GM13977 (cell line): ENCODE data around the gene TUB.

Source experiments
- DNase-seq: peaks from one replicate; pipeline ENCODE4 v3.0.0; 2012; ENCODE audit warnings: low spot score
- CTCF ChIP-seq: IDR thresholded peaks from 2 replicates; pipeline ENCODE4 v1.5.1; 2012; ENCODE audit warnings: mild to moderate bottlenecking, control low read depth; ENCODE audit not compliant: insufficient read depth; ENCODE audit errors: extremely low read depth, missing control alignments
- in situ Hi-C: fragments of 300-500 bp; cut with MboI; formaldehyde crosslinking; loops from one replicate; pipeline ENCODE4 v1.12.0; 2022; ENCODE audit warnings: low sequenced_read_pairs, low pct_unique_long_range_greater_than_20kb, mixed read lengths, inconsistent platforms; ENCODE audit not compliant: unreplicated experiment

TUB gene

GRCh38 chr11:8098361-8098760 is 17.4 kb downstream of the TUB start:
- in situ Hi-C loops: loop anchor here (5.0 kb wide), 1 partner anchor 91 kb away; no protein-coding TSS in a partner anchor

GRCh38 chr11:8098879-8099278 is 17.9 kb downstream of the TUB start:
- in situ Hi-C loops: loop anchor here (5.0 kb wide), 1 partner anchor 92 kb away; no protein-coding TSS in a partner anchor

More at GRCh38 chr11:8098361-8098760, 17.4 kb downstream of the TUB start:
- TF ChIP-seq CTCF: no peak
- peak; percentile 16 for DNase-seq

DNA sequence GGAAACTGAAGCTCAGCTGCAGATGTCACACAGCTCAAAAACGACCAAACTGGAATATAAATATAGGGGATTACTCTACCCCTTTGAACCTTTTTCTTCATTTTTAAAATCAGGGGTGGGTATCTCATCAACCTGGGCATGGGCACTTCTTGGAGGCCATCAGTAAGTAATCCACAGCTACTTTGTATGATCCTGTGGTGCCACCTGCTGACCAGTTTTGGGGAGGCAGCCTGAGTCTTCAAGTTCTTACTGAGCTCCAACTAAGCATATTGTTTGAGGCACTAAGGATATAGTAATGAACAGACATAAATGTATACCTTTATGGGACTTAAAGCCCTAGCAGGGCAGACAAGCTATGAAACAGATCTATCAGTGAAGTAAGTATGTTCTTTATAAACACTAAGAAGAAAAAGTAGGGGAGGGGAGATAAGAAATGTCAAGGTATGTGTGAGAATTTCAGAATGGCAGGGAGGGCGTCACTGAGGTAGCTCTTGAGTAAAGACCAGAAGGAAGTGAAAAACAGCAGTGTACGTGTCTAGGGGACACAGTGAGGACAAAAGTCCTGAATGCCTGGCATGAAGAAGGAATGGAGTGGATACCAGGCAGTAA is 18.4 kb downstream of the TUB start:
- peak; percentile 76 for DNase-seq
- in situ Hi-C loops: loop anchor here (5.0 kb wide), 1 partner anchor 92 kb away; no protein-coding TSS in a partner anchor
- peak; percentile 88 for TF ChIP-seq CTCF

More at GRCh38 chr11:8098879-8099278, 17.9 kb downstream of the TUB start:
- DNase-seq: no peak
- no peak for TF ChIP-seq CTCF

DNA sequence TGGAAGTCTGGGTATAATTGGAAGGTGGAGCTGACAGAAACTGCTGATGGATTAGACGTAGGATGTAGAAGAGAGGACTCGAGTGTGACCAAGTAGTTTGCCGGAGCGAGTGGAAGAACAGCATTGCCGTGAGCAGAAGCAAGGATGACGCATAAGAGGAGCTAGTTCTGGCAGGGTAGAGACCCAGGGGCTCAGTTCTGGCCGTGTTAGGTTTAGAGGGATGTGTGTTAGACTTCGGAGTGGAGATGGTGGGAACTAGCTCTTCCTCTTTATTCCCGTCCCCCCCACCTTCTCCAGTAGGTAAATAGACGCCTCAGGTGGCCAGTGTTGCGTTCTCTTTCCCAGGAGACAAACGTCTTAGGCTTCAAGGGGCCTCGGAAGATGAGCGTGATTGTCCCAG is 19.1 kb downstream of the TUB start:
- in situ Hi-C loops: no loop called here
- no peak for TF ChIP-seq CTCF
- DNase-seq: no peak

- no peak for TF ChIP-seq CTCF
- in situ Hi-C loops: no loop called here
These were observed 19.6 kb downstream of the TUB start for GRCh38 chr11:8100605-8101004.

GRCh38 chr11:8101421-8101820 is 20.4 kb downstream of the TUB start:
- in situ Hi-C loops: no loop called here
- no peak for TF ChIP-seq CTCF
- DNase-seq: no peak

More at GRCh38 chr11:8100605-8101004, 19.6 kb downstream of the TUB start:
- DNase-seq: no peak
